Spleen (tissue), 11 donors: ENCODE data around the gene BZW1. TPM values are rescaled to one million over a fixed set of nuclear protein-coding genes. Genes with fewer than 3 reads are reported as not detected.

Experiments
- DNase-seq: peaks from one replicate; pipeline ENCODE4 v3.0.0-alpha.2; 2020
- H3K27ac ChIP-seq, 8 donors: fragments of 200-600 bp; sonication (generic) in 7 of 8; 1 replicate in 4 of 8; 2 replicates in 4 of 8; pipeline versions ENCODE4 v1.5.0 to v1.8.0; 2016 to 2021; ENCODE audit warnings: inconsistent platforms in 4 of 8, mild to moderate bottlenecking in 4 of 8, moderate library complexity in 1 of 8
- H3K27me3 ChIP-seq, 7 donors: fragments of 200-600 bp; sonication (generic) in 6 of 7; replicated peaks in 1 of 7; 1 replicate in 4 of 7; 2 replicates in 3 of 7; pipeline versions ENCODE4 v1.5.0 to v1.8.0; 2016 to 2021; ENCODE audit warnings: inconsistent platforms in 3 of 7, mild to moderate bottlenecking in 1 of 7
- H3K36me3 ChIP-seq, 6 donors: fragments of 200-600 bp; sonication (generic) in 5 of 6; 1 replicate in 4 of 6; 2 replicates in 2 of 6; pipeline versions ENCODE4 v1.5.0 to v1.8.0; 2016 to 2021; ENCODE audit warnings: inconsistent platforms in 2 of 6
- H3K4me1 ChIP-seq, 6 donors: fragments of 200-600 bp; sonication (generic) in 5 of 6; 1 replicate in 3 of 6; 2 replicates in 3 of 6; pipeline versions ENCODE4 v1.5.0 to v1.8.0; 2016 to 2021; ENCODE audit warnings: inconsistent platforms in 3 of 6
- H3K4me3 ChIP-seq, 8 donors: fragments of 200-600 bp; sonication (generic) in 7 of 8; 1 replicate in 4 of 8; 2 replicates in 4 of 8; pipeline versions ENCODE4 v1.5.0 to v1.8.0; 2016 to 2021; ENCODE audit warnings: inconsistent platforms in 4 of 8, mild to moderate bottlenecking in 4 of 8, moderate library complexity in 2 of 8
- H3K9me3 ChIP-seq, 8 donors: fragments of 200-600 bp; sonication (generic) in 7 of 8; 1 replicate in 4 of 8; 2 replicates in 4 of 8; pipeline versions ENCODE4 v1.5.0 to v1.8.0; 2016 to 2021; ENCODE audit warnings: inconsistent platforms in 4 of 8
- CTCF ChIP-seq, 11 experiments: fragments of 200-600 bp in 7 of 11; fragments of 450-650 bp in 4 of 11; sonication (generic) in 4 of 11; IDR thresholded peaks in 8 of 11; conservative IDR thresholded peaks in 3 of 11; 1 replicate in 7 of 11; 2 replicates in 4 of 11; pipeline versions ENCODE4 v1.4.0 to v1.8.0; 2016 to 2021; ENCODE audit warnings: antibody characterized with exemption in 11 of 11, inconsistent platforms in 4 of 11, mild to moderate bottlenecking in 1 of 11
- POLR2A ChIP-seq, 3 donors: fragments of 450-650 bp; IDR thresholded peaks; one replicate each; pipeline ENCODE4 v1.5.1; 2017; ENCODE audit warnings: antibody characterized with exemption in 3 of 3, mild to moderate bottlenecking in 1 of 3
- POLR2AphosphoS5 ChIP-seq, 3 donors: sonication (generic); formaldehyde crosslinking; IDR thresholded peaks; one replicate each; pipeline ENCODE4 v1.5.1; 2017; ENCODE audit warnings: antibody characterized with exemption in 3 of 3
- WGBS, 5 donors: extraction: QIAGEN DNeasy Blood & Tissue Kit in 3 of 5; methylation state at CpG; one replicate each; pipeline versions ENCODE4 v1.1.5 to v1.1.7; 2013 to 2018; 5-methylcytosine and 5-hydroxymethylcytosine counted together
- intact Hi-C: fragments of 100-400 bp; cut with DNase I; formaldehyde crosslinking; loops from one replicate; pipeline ENCODE4 v1.15.0; 2023; ENCODE audit warnings: low total_unique reads
- polyA plus RNA-seq, 3 donors: library from polyadenylated mRNA; stranded (reverse); fragments of 200-250 nt; gene quantifications; one replicate each; pipeline ENCODE4 v1.2.1, GENCODE V29; 2013
- total RNA-seq, 7 donors: library from RNA; depleted of rRNA in 3 of 7; stranded (reverse); fragments of >200 nt in 3 of 7; fragmentation: NEBNext Ultra II Directional in 4 of 7; extraction: Animal tissue kit (Norgen Biotek cat#: 25700) in 4 of 7; gene quantifications; one replicate each; pipeline versions ENCODE4 v1.1.0 to v1.2.1, GENCODE V29; 2016 to 2021
- donor health status: healthy with polysubstance abuse.
- donor health status: DM: no; HTN: no; CAD: no; lungs with moderate emphysema.
- donor health status: DM: no; HTN: no; CAD: no.
- donor health status: Bipolar disorder and iron deficiency.
- donor health status: healthy.
- donor health status: DM: no; HTN: no; CAD: no.
- donor health status: DM: yes; HTN: yes; CAD: no.

Gene BZW1
- total and polyA plus RNA-seq, 10 donors, result 25.9 to 151 (median 110) TPM

GRCh38 chr2:200863782-200864175 is 52.1 kb downstream of the BZW1 start:
- DNase-seq, result no peak
- H3K9me3 ChIP-seq, result no peaks in the 10 kb centered on the region
- H3K4me1 ChIP-seq, result peaks cover 30 to 65% (median 49%) of the 10 kb centered on the region in 6 donors
- TF ChIP-seq POLR2A (IDR thresholded peaks at IDR 0.05) (no peak), POLR2AphosphoS5 (IDR thresholded peaks at IDR 0.05) (no peak)
- 0 to 1% (median 1%) methylated on average over 18 to 19 of the region's 19 CpGs for WGBS, 5 donors
- intact Hi-C loops, result no loop called here
- peak overlapping the region; percentile 99 to 100 (median 100) for H3K27ac ChIP-seq
- H3K27me3 ChIP-seq, result no peaks in the 10 kb centered on the region
- H3K4me3 ChIP-seq, result peak overlapping the region; percentile 60 to 93 (median 76)
- peaks cover 0 to 29% (median 13%) of the 10 kb centered on the region in 6 donors for H3K36me3 ChIP-seq

- Histone ChIP-seq H3K4me3 (peak within 1 kb of the TSS; percentile 60 to 93 (median 76)), H3K9me3 (no peaks in the 10 kb centered on the region), H3K27me3 (no peaks in the 10 kb centered on the region), H3K36me3 (peaks cover 0 to 23% (median 7%) of the 10 kb centered on the region in 6 donors), H3K4me1 (peaks cover 24 to 58% (median 43%) of the 10 kb centered on the region in 6 donors), H3K27ac (peak within 1 kb of the TSS; percentile 99 to 100 (median 100))
- DNase-seq, result peak; percentile 100
- WGBS, 5 donors, result 2 to 5% (median 2%) methylated on average over 52 to 89 of the region's 89 CpGs
- peak; percentile 100 for TF ChIP-seq POLR2AphosphoS5 (IDR thresholded peaks at IDR 0.05)
- TF ChIP-seq CTCF (IDR thresholded peaks at IDR 0.05 in 8 of 11, conservative IDR thresholded peaks at IDR 0.05 in 3 of 11), result peak in 3 of 11 experiments; percentile 4 to 16 (median 14)
- TF ChIP-seq POLR2A (IDR thresholded peaks at IDR 0.05), result peak; percentile 97 to 99 (median 99)
- intact Hi-C loops, result no loop called here
Measured at GRCh38 chr2:200864176-200865034, 52.7 kb downstream of the BZW1 start, which contains the start of gene CLK1. TSS of gene CLK1 (minus strand) at chr2:200864658. CDS start at chr2:200861862, 2,796 bp downstream.

GRCh38 chr2:200869014-200869413 is 57.3 kb downstream of the BZW1 start:
- intact Hi-C loops, result no loop called here
- H3K27ac ChIP-seq, result no peak overlapping the region
- DNase-seq, result no peak
- no peaks in the 10 kb centered on the region for H3K9me3 ChIP-seq
- H3K4me1 ChIP-seq, result peaks cover 4 to 29% (median 15%) of the 10 kb centered on the region in 6 donors
- H3K36me3 ChIP-seq, result peaks cover 0 to 44% (median 21%) of the 10 kb centered on the region in 6 donors
- no peak for TF ChIP-seq CTCF (IDR thresholded peaks at IDR 0.05 in 8 of 11, conservative IDR thresholded peaks at IDR 0.05 in 3 of 11)
- no peak for TF ChIP-seq POLR2AphosphoS5 (IDR thresholded peaks at IDR 0.05)
- TF ChIP-seq POLR2A (IDR thresholded peaks at IDR 0.05), result no peak
- no peak overlapping the region for H3K4me3 ChIP-seq
- H3K27me3 ChIP-seq, result no peaks in the 10 kb centered on the region
- 74 to 97% (median 80%) methylated on average over 2 of the region's 2 CpGs for WGBS, 5 donors

- H3K36me3 ChIP-seq, result peaks cover 0 to 66% (median 40%) of the 10 kb centered on the region in 6 donors
- no peak for TF ChIP-seq CTCF (IDR thresholded peaks at IDR 0.05 in 8 of 11, conservative IDR thresholded peaks at IDR 0.05 in 3 of 11)
- no peak for TF ChIP-seq POLR2A (IDR thresholded peaks at IDR 0.05)
- TF ChIP-seq POLR2AphosphoS5 (IDR thresholded peaks at IDR 0.05), result no peak
- H3K9me3 ChIP-seq, result no peaks in the 10 kb centered on the region
- no peak overlapping the region for H3K4me3 ChIP-seq
- 68 to 83% (median 75%) methylated on average over 3 of the region's 3 CpGs for WGBS, 5 donors
- intact Hi-C loops, result no loop called here
- DNase-seq, result no peak
- peaks cover 0 to 14% (median 4%) of the 10 kb centered on the region in 6 donors for H3K4me1 ChIP-seq
- H3K27ac ChIP-seq, result no peak overlapping the region
- H3K27me3 ChIP-seq, result no peaks in the 10 kb centered on the region
Measured at GRCh38 chr2:200871151-200871550, 59.4 kb downstream of the BZW1 start.
